K562 (cell line): ENCODE results near the gene PPIF. TPM values are rescaled to one million over a fixed set of nuclear protein-coding genes. Genes with fewer than 3 reads are reported as not detected.

Experiments used
- ATAC-seq: fragments of 200-7000 bp; cut with Tn5 transposase; 3 replicates; pipeline ENCODE4 v1.9.1; 2020; ENCODE audit warnings: moderate library complexity
- BruUV-seq: library from RNA; stranded (reverse); fragments of 400-500 nt; replicated peaks from 2 replicates; lab custom pipeline; 2021; lab: Mats Ljungman, UMichigan
- CTCF ChIA-PET: fragments of 300-600 bp; formaldehyde crosslinking; extraction: SDS; loops from one replicate; lab custom pipeline; 2021; ENCODE audit warnings: low intra/inter-chr PET ratio; lab: Yijun Ruan, JAX
- POLR2A ChIA-PET: fragments of 300-600, 350-650 bp; sonication (Branson Sonifier 250); formaldehyde crosslinking; extraction: SDS; loops from one replicate; lab custom pipeline; 2021; ENCODE audit warnings: antibody characterized with exemption, inconsistent platforms; lab: Yijun Ruan, JAX
- DNase-seq, 4 experiments: peaks; one replicate each; pipeline versions ENCODE4 v3.0.0 to v3.0.0-alpha.2; 2011 to 2018; ENCODE audit warnings: low spot score in 3 of 4, mixed read lengths in 3 of 4; ENCODE audit errors: extremely low read depth in 1 of 4
- FAIRE-seq: peaks from 2 replicates; lab custom pipeline; 2011; peaks lifted over from hg19 to GRCh38; lab: Jason Lieb, UNC
- H2AFZ ChIP-seq: 2 replicates; pipeline ENCODE4 v1.6.0; 2011; ENCODE audit warnings: low read depth, low read length, control low read depth, inconsistent platforms
- H3K27ac ChIP-seq: fragments of 200-600 bp; 3 replicates; pipeline ENCODE4 v1.8.0; 2011; ENCODE audit warnings: low read depth, mild to moderate bottlenecking, control low read depth, inconsistent platforms, low read length, moderate library complexity, mixed read lengths; ENCODE audit errors: extremely low read depth
- H3K27me3 ChIP-seq, 2 experiments: fragments of 300-600 bp in 1 of 2; 2 replicates in 1 of 2; 3 replicates in 1 of 2; pipeline versions ENCODE4 v1.6.0 to v1.8.0; 2011; ENCODE audit warnings: inconsistent platforms in 2 of 2, low read length in 2 of 2, mild to moderate bottlenecking in 1 of 2, mixed read lengths in 1 of 2, moderate library complexity in 1 of 2; ENCODE audit not compliant: control insufficient read depth in 2 of 2, insufficient read depth in 2 of 2
- H3K36me3 ChIP-seq: fragments of 300-600 bp; 3 replicates; pipeline ENCODE4 v1.8.0; 2011; ENCODE audit warnings: mild to moderate bottlenecking, low read length, inconsistent platforms; ENCODE audit not compliant: control insufficient read depth, insufficient read depth
- H3K4me1 ChIP-seq, 2 experiments: fragments of 200-600 bp in 1 of 2; replicated peaks in 1 of 2; 2 replicates in 1 of 2; 3 replicates in 1 of 2; pipeline versions ENCODE4 v1.5.1 to v1.8.0; 2011; ENCODE audit warnings: inconsistent platforms in 2 of 2, low read length in 2 of 2, mild to moderate bottlenecking in 1 of 2, mixed read lengths in 1 of 2, moderate library complexity in 1 of 2; ENCODE audit not compliant: control insufficient read depth in 2 of 2, insufficient read depth in 2 of 2
- H3K4me2 ChIP-seq: 2 replicates; pipeline ENCODE4 v1.6.1; 2011; ENCODE audit warnings: low read length, control low read depth, inconsistent platforms, mixed read lengths; ENCODE audit not compliant: insufficient read depth
- H3K4me3 ChIP-seq: fragments of 200-600 bp; sonication (generic), shearing (Covaris generic); 2 replicates; pipeline ENCODE4 v1.5.1; 2016; ENCODE audit warnings: control low read depth, inconsistent platforms
- H3K79me2 ChIP-seq: fragments of 200-600 bp; 3 replicates; pipeline ENCODE4 v1.8.0; 2011; ENCODE audit warnings: low read length, inconsistent platforms; ENCODE audit not compliant: control insufficient read depth, insufficient read depth
- H3K9ac ChIP-seq, 2 experiments: 2 replicates each; pipeline versions ENCODE4 v1.6.0 to v1.6.1; 2011; ENCODE audit warnings: low read depth in 2 of 2, low read length in 2 of 2, control low read depth in 1 of 2, inconsistent platforms in 1 of 2, mild to moderate bottlenecking in 1 of 2, mixed read lengths in 1 of 2; ENCODE audit not compliant: insufficient read depth in 1 of 2
- H3K9me1 ChIP-seq: one replicate; pipeline ENCODE4 v1.6.0; 2011; ENCODE audit warnings: inconsistent platforms, mild to moderate bottlenecking, low read length, moderate library complexity; ENCODE audit not compliant: control insufficient read depth, insufficient read depth
- H3K9me3 ChIP-seq: replicated peaks from 2 replicates; pipeline ENCODE4 v1.5.1; 2011; ENCODE audit warnings: low read depth, low read length, inconsistent platforms; ENCODE audit not compliant: control insufficient read depth, insufficient read depth
- H4K20me1 ChIP-seq: replicated peaks from 2 replicates; pipeline ENCODE4 v1.6.1; 2011; ENCODE audit warnings: low read length, inconsistent platforms, mixed read lengths; ENCODE audit not compliant: control insufficient read depth, insufficient read depth
- ATF7 ChIP-seq: fragments of 450-650 bp; IDR thresholded peaks from 2 replicates; pipeline ENCODE4 v1.7.1; 2014; ENCODE audit warnings: mild to moderate bottlenecking, moderate library complexity
- CEBPG ChIP-seq, 3 experiments: fragments of 200-800 bp in 1 of 3; sonication (Bioruptor generic) in 1 of 3; sonication (generic) in 1 of 3; formaldehyde crosslinking in 1 of 3; IDR thresholded peaks in 2 of 3; conservative IDR thresholded peaks in 1 of 3; 2 replicates each; pipeline versions ENCODE4 v1.6.1 to v1.8.0; 2016 to 2022; ENCODE audit warnings: missing compliant biosample characterization in 2 of 3, missing genetic modification characterization in 2 of 3, mild to moderate bottlenecking in 1 of 3, missing genetic modification reagents in 1 of 3
- IRF2 ChIP-seq: sonication (generic); formaldehyde crosslinking; IDR thresholded peaks from 2 replicates; pipeline ENCODE4 v1.8.1; 2022; ENCODE audit warnings: mild to moderate bottlenecking, missing genetic modification reagents
- WGBS: fragments of 100-300 bp; shearing (Covaris generic); methylation state at CpG from one replicate; pipeline ENCODE4 v1.1.6; 2016; ENCODE audit warnings: low coverage, mixed read lengths; ENCODE audit not compliant: insufficient coverage; ENCODE audit errors: missing lambda C conversion rate; 5-methylcytosine and 5-hydroxymethylcytosine counted together
- in situ Hi-C: fragments of 300-500 bp; cut with MboI; formaldehyde crosslinking; loops from 4 replicates; pipeline ENCODE4 v1.15.0; 2018; ENCODE audit warnings: inconsistent platforms, mixed read lengths
- intact Hi-C: fragments of 100-400 bp; cut with micrococcal nuclease; formaldehyde crosslinking; loops from 2 replicates; pipeline ENCODE4 v1.14.2; 2022
- polyA plus RNA-seq, 8 experiments: library from polyadenylated mRNA; depleted of rRNA in 4 of 8; stranded (reverse) in 5 of 8; unstranded in 3 of 8; fragments of >200 nt; fragmentation: Nextera tagmentation in 2 of 8; fragmentation: Illumina TruSeq in 1 of 8; extraction: Ambion mirVana in 2 of 8; extraction: Trizol in 1 of 8; gene quantifications; 2 replicates each; pipeline versions ENCODE4 v1.2.1 to v1.2.3, GENCODE V29; 2011 to 2014; ENCODE audit warnings: inconsistent platforms in 1 of 8, missing spikeins in 1 of 8
- total RNA-seq, 7 experiments: library from RNA; depleted of rRNA in 6 of 7; stranded (reverse); fragments of >200 nt in 6 of 7; fragmentation: Illumina TruSeq in 2 of 7; extraction: Trizol in 2 of 7; gene quantifications; 2 replicates each; pipeline versions ENCODE4 v1.2.1 to v1.2.3, GENCODE V29; 2011 to 2021; ENCODE audit warnings: low replicate concordance in 1 of 7
- TF ChIP-seq, protein P1 (sequence below), 2 experiments: fragments of 450-650 bp; IDR thresholded peaks; 2 replicates each; pipeline ENCODE4 v1.6.1; 2016; ENCODE audit warnings: mild to moderate bottlenecking in 2 of 2, borderline replicate concordance in 1 of 2, low read depth in 1 of 2, moderate library complexity in 1 of 2

PPIF gene
- total and polyA plus RNA-seq, 9 of the 15 experiments (the other 6 are each of a cell fraction or from before 2014, with no cell fraction given): 40.9 to 287 (median 117) TPM

DNA sequence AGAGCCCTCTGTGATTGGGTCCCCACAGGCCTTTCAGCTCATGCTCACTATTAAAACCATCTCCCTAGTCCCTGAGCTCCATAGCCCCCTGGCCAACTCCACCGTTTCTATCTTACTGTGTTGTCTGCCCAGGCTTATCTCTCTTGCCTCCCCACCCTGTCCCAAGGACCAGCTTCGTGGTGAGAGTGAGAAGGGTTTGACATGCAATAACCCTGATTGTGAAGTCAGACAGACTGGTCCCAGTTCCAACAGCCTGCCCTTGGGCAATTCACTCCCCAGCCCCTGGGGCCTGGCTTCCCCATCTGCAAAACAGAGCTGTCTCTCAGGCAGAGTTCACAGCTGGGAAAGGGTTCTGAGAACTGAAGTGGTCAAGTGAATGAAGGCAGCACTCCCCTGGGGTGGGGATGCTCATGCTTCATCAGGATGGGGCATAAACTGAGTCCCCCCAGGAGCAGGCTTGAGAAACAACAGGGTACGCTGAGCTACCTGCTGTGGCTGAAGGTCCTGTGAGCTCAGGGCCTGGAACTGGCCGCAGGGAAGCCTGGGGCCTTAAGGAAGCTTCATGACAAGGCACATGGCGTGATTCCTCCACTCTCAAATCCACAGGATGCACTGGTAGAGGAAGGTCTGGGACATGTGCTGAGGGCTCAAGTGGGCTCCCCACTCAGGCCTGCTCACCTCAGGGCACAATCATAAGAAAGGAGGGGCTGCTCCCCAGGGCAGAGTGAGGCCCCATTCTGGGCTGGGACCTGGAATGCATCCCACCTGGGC, 1.8 kb upstream of the PPIF start:
- Histone ChIP-seq H3K9ac (peak overlapping the region in 1 of 2 experiments; percentile 50; a peak in 2 of 4 replicates), H3K36me3 (peaks cover 22% of the 10 kb centered on the region), H2AFZ (no peak overlapping the region), H3K9me3 (no peaks in the 10 kb centered on the region), H3K4me2 (no peak overlapping the region), H3K27me3 (no peaks in the 10 kb centered on the region), H3K79me2 (peaks cover 31% of the 10 kb centered on the region), H4K20me1 (peaks cover 23% of the 10 kb centered on the region), H3K4me1 (peaks cover 38 to 50% of the 10 kb centered on the region in 2 experiments), H3K9me1 (peaks cover 17% of the 10 kb centered on the region), H3K4me3 (no peak overlapping the region), H3K27ac (no peak overlapping the region)
- in situ Hi-C loops: no loop called here
- TF ChIP-seq ATF7 (0 out of 2 replicates have a peak, but pooled peaks have one; percentile 7), IRF2 (CRISPR knock-in tag) (0 out of 2 replicates have a peak, but pooled peaks have one; percentile 39), CEBPG (CRISPR knock-in tag; IDR thresholded peaks at IDR 0.05) (peak; percentile 18; the same call in 1 of the 2 replicates), CEBPG (tag; conservative IDR thresholded peaks at IDR 0.05 in 1 of 2, IDR thresholded peaks at IDR 0.05 in 1 of 2) (no peak)
- TF ChIP-seq, protein P1, sequence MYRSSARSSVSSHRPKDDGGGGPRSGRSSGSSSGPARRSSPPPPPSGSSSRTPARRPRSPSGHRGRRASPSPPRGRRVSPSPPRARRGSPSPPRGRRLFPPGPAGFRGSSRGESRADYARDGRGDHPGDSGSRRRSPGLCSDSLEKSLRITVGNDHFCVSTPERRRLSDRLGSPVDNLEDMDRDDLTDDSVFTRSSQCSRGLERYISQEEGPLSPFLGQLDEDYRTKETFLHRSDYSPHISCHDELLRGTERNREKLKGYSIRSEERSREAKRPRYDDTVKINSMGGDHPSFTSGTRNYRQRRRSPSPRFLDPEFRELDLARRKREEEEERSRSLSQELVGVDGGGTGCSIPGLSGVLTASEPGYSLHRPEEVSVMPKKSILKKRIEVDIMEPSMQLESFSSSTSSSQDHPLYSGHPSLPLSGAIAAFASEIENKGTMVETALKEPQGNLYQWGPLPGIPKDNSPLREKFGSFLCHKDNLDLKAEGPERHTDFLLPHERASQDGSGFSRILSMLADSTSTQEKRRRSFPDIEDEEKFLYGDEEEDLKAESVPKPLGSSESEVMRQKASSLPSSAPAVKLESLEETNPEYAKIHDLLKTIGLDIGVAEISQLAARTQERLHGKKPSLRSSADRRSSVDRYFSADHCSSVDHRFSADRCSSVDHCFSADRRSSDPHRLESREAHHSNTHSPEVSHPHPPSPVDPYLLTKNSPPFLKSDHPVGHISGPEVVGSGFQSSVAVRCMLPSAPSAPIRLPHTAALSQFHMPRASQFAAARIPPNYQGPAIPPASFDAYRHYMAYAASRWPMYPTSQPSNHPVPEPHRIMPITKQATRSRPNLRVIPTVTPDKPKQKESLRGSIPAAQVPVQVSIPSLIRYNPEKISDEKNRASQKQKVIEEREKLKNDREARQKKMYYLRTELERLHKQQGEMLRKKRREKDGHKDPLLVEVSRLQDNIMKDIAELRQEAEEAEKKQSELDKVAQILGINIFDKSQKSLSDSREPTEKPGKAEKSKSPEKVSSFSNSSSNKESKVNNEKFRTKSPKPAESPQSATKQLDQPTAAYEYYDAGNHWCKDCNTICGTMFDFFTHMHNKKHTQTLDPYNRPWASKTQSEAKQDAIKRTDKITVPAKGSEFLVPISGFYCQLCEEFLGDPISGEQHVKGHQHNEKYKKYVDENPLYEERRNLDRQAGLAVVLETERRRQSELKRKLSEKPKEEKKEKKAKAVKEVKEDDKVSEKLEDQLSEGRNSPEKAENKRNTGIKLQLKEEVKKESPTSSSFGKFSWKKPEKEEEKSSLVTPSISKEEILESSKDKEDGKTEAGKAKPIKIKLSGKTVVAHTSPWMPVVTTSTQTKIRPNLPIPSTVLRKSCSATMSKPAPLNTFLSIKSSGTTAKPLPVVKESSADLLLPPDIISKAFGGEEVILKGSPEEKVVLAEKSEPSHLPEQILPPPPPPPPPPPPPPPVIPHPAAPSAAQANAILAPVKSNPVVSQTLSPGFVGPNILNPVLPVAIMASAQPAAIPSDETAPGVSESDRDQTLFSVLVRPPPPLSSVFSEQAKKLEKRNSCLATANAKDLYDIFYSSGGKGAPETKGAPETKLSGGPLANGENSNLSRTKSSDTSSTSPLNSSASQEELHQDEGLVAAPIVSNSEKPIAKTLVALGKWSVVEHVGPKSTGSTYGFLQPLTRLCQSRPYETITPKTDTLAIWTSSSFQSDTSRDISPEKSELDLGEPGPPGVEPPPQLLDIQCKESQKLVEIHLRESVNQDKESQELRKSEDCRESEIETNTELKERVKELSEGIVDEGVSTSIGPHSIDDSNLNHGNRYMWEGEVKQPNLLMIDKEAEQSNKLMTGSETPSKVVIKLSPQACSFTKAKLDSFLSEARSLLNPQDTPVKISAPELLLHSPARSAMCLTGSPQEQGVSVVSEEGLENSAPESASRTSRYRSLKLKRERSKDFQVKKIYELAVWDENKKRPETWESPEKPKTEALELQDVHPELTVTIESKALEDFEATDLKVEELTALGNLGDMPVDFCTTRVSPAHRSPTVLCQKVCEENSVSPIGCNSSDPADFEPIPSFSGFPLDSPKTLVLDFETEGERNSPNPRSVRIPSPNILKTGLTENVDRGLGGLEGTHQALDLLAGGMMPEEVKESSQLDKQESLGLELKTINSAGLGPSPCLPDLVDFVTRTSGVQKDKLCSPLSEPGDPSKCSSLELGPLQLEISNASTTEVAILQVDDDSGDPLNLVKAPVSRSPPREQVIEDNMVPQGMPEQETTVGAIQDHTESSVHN (IDR thresholded peaks at IDR 0.05; ENCODE audit: borderline replicate concordance in 1 of 2, low read depth in 1 of 2): no peak
- POLR2A ChIA-PET: interaction anchor here (0.6 to 2.6 kb wide), 6 partner anchors 9 to 29 kb away, joined by 3 to 16 read pairs (median 4); no protein-coding TSS in a partner anchor
- no peak for FAIRE-seq
- CTCF ChIA-PET: no interaction called here
- BruUV-seq: no TSS peak
- no peak for DNase-seq
- intact Hi-C loops: no loop called here
- WGBS: 38% methylated on average over 5 of the region's 5 CpGs
- ATAC-seq: no peak
